Activated B cell treated with CpG ODN at 0.5 μM for 24 hours (primary cell): ENCODE data around the gene EPHA10. TPM values are rescaled to one million over a fixed set of nuclear protein-coding genes. Genes with fewer than 3 reads are reported as not detected.

Experiments
- ATAC-seq: fragments of 200-7000 bp; cut with Tn5 transposase; one replicate; pipeline ENCODE4 v1.10.0; 2021; ENCODE audit warnings: low read depth, mild to moderate bottlenecking, moderate library complexity
- CTCF ChIA-PET: fragments of 350-600 bp; sonication (Branson Sonifier 250); formaldehyde crosslinking; loops from one replicate; lab custom pipeline; 2021; ENCODE audit warnings: antibody characterized with exemption; lab: Charles Lee
- POLR2A ChIA-PET: fragments of 350-600 bp; sonication (Branson Sonifier 250); formaldehyde crosslinking; loops from one replicate; lab custom pipeline; 2021; ENCODE audit warnings: antibody characterized with exemption; lab: Charles Lee
- DNase-seq: peaks from one replicate; pipeline ENCODE4 v3.0.0; 2022
- H3K27ac Mint-ChIP-seq: one replicate; pipeline ENCODE4 v1.8.0; 2020; ENCODE audit warnings: mixed read lengths
- H3K27me3 Mint-ChIP-seq: one replicate; pipeline ENCODE4 v1.8.0; 2021; ENCODE audit warnings: mixed read lengths
- H3K36me3 Mint-ChIP-seq: one replicate; pipeline ENCODE4 v1.8.0; 2021; ENCODE audit warnings: low read depth, mixed read lengths
- H3K4me1 Mint-ChIP-seq: one replicate; pipeline ENCODE4 v1.8.0; 2021; ENCODE audit warnings: mixed read lengths
- H3K4me3 Mint-ChIP-seq: one replicate; pipeline ENCODE4 v1.8.0; 2020; ENCODE audit warnings: mild to moderate bottlenecking, mixed read lengths
- H3K9me3 Mint-ChIP-seq: one replicate; pipeline ENCODE4 v1.8.0; 2020; ENCODE audit warnings: mixed read lengths
- intact Hi-C: fragments of 100-400 bp; cut with micrococcal nuclease; formaldehyde crosslinking; loops from one replicate; pipeline ENCODE4 v1.15.1; 2024
- total RNA-seq: library from RNA; stranded (reverse); gene quantifications from 2 replicates; pipeline ENCODE4 v1.2.3, GENCODE V29; 2022
- TF ChIP-seq, protein P1 (sequence below): fragments of 200-600 bp; IDR thresholded peaks from one replicate; pipeline ENCODE4 v1.8.0; 2022; ENCODE audit warnings: antibody characterized with exemption, mild to moderate bottlenecking

The EPHA10 gene
- total RNA-seq, 1 donor from 2014 or later: 0.27 TPM

GRCh38 chr1:37670133-37670532, 94.8 kb downstream of the EPHA10 start:
- Mint-ChIP-seq H3K4me1 (peaks cover 2% of the 10 kb centered on the region), H3K27ac (no peak overlapping the region), H3K9me3 (no peaks in the 10 kb centered on the region), H3K36me3 (no peaks in the 10 kb centered on the region), H3K4me3 (no peak overlapping the region), H3K27me3 (peaks cover 6% of the 10 kb centered on the region)
- ATAC-seq (no peak), DNase-seq (no peak)
- intact Hi-C loops: no loop called here
- TF ChIP-seq, protein P1, sequence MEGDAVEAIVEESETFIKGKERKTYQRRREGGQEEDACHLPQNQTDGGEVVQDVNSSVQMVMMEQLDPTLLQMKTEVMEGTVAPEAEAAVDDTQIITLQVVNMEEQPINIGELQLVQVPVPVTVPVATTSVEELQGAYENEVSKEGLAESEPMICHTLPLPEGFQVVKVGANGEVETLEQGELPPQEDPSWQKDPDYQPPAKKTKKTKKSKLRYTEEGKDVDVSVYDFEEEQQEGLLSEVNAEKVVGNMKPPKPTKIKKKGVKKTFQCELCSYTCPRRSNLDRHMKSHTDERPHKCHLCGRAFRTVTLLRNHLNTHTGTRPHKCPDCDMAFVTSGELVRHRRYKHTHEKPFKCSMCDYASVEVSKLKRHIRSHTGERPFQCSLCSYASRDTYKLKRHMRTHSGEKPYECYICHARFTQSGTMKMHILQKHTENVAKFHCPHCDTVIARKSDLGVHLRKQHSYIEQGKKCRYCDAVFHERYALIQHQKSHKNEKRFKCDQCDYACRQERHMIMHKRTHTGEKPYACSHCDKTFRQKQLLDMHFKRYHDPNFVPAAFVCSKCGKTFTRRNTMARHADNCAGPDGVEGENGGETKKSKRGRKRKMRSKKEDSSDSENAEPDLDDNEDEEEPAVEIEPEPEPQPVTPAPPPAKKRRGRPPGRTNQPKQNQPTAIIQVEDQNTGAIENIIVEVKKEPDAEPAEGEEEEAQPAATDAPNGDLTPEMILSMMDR: no peak
- ChIA-PET CTCF (no interaction called here), POLR2A (interaction anchor here (0.7 kb wide), 1 partner anchor 9 kb away, joined by 6 read pairs; no protein-coding TSS in a partner anchor)

DNA sequence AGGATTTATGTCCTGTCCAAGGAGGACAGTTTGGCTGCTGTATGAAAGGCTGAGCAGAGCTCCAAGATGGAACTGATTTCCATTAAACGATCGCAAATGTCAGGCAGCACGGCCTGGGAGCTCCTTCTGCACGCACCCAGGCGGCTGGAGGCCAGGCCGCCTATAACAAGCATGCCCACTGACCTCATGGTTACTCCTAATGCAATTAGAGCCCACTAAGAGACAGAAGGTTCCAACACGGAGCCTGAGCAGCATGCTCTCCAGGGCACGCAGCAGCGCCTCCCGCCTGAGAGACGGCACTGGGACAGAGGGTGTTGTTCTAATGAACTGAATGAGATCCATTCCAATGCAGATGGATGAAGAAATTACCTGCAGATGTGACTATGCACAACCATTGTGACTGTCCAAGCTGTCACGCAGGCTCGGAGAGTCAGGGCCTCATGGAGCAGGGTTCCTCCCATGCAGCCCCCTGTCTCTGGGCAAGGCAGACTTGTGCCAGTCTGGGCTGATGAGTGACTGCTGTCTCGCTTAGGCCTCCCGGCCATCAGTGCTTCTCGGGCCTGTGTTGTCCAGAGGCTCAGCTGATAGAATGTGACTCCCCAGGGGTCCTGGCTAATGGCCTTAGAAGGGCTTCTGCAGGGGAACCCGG, 97.8 kb downstream of the EPHA10 start:
- CTCF ChIA-PET: interaction anchor here (1.7 kb wide), 1 partner anchor 15 kb away, joined by 6 read pairs; no protein-coding TSS in a partner anchor

GRCh38 chr1:37666241-37666867, 98.6 kb downstream of the EPHA10 start:
- no peak overlapping the region for H3K4me3 Mint-ChIP-seq
- CTCF ChIA-PET: interaction anchor here (1.7 kb wide), 1 partner anchor 16 kb away, joined by 6 read pairs; no protein-coding TSS in a partner anchor

More for the DNA sequence above, 97.8 kb downstream of the EPHA10 start:
- Mint-ChIP-seq H3K9me3 (no peaks in the 10 kb centered on the region), H3K4me3 (no peak overlapping the region), H3K4me1 (no peaks in the 10 kb centered on the region), H3K27ac (no peak overlapping the region), H3K36me3 (no peaks in the 10 kb centered on the region), H3K27me3 (peaks cover 3% of the 10 kb centered on the region)
- TF ChIP-seq, protein P1: no peak
- intact Hi-C loops: no loop called here
- DNase-seq: no peak
- ATAC-seq: no peak
- POLR2A ChIA-PET: no interaction called here

More at GRCh38 chr1:37666241-37666867, 98.6 kb downstream of the EPHA10 start:
- no peaks in the 10 kb centered on the region for H3K9me3 Mint-ChIP-seq
- POLR2A ChIA-PET: no interaction called here
- H3K4me1 Mint-ChIP-seq: no peaks in the 10 kb centered on the region
- no peak overlapping the region for H3K27ac Mint-ChIP-seq
- no peak for DNase-seq
- no peaks in the 10 kb centered on the region for H3K36me3 Mint-ChIP-seq
- TF ChIP-seq, protein P1: no peak
- intact Hi-C loops: no loop called here
- H3K27me3 Mint-ChIP-seq: no peaks in the 10 kb centered on the region
- no peak for ATAC-seq

Other genes starting within 250 kb of the EPHA10 start
- 34.7 and 35.7 TPM in 2 replicates for gene SNIP1, start 210.8 kb downstream of the EPHA10 start, total RNA-seq
- gene DNALI1, start 208.2 kb downstream of the EPHA10 start, total RNA-seq: not detected in 2 replicates
- 68.0 and 71.4 TPM in 2 replicates for gene GNL2, start 169.2 kb downstream of the EPHA10 start, total RNA-seq
- gene RSPO1, start 130.2 kb downstream of the EPHA10 start, total RNA-seq: not detected in 2 replicates
- gene CDCA8, start 72.6 kb downstream of the EPHA10 start, total RNA-seq: 1.9 and 2.9 TPM in 2 replicates
- gene MANEAL, start 28.7 kb upstream of the EPHA10 start, total RNA-seq: 5.3 and 5.4 TPM in 2 replicates
- 18.8 and 19.9 TPM in 2 replicates for gene C1orf122, start 42.7 kb upstream of the EPHA10 start, total RNA-seq
- 20.6 and 24.2 TPM in 2 replicates for gene YRDC, start 43.1 kb upstream of the EPHA10 start, total RNA-seq
- 30.5 and 36.2 TPM in 2 replicates for gene MTF1, start 94.5 kb upstream of the EPHA10 start, total RNA-seq
- gene INPP5B, start 181.9 kb upstream of the EPHA10 start, total RNA-seq: 63.4 and 70.3 TPM in 2 replicates
- gene SF3A3, start 224.9 kb upstream of the EPHA10 start, total RNA-seq: 82.4 and 90.5 TPM in 2 replicates
- gene FHL3, start 240.4 kb upstream of the EPHA10 start, total RNA-seq: 1.4 and 1.6 TPM in 2 replicates
- 26.1 and 28.6 TPM in 2 replicates for gene UTP11, start 247.6 kb upstream of the EPHA10 start, total RNA-seq